Kasumi-1 (cell line): Measurements from ENCODE around the gene SIX3.
A peak's percentile ranks its signal among the peaks of the same experiment; 100 is the strongest.

ENCODE experiments used
- DNase-seq, 2 experiments: peaks; one replicate each; lab custom pipeline; 2025; lab: John Stamatoyannopoulos, UW

The SIX3 gene

GRCh38 chr2:44941551-44942234, at the start of gene SIX3:
Gene SIX3 (plus strand): TSS chr2:44941702. CDS start chr2:44942105, 403 bp downstream.
- no peak for DNase-seq

- DNase-seq, result no peak
These were observed 47.4 kb upstream of the SIX3 start for GRCh38 chr2:44894058-44894457.

- no peak for DNase-seq
These were observed 46.4 kb upstream of the SIX3 start for GRCh38 chr2:44895061-44895460.

GRCh38 chr2:44897406-44897805, 44.1 kb upstream of the SIX3 start:
- no peak for DNase-seq

- no peak for DNase-seq
These were observed 39.0 kb upstream of the SIX3 start for GRCh38 chr2:44902217-44903137.

- DNase-seq, result no peak
These were observed 36.9 kb upstream of the SIX3 start for GRCh38 chr2:44904578-44904977.

GRCh38 chr2:44906972-44907371, 34.5 kb upstream of the SIX3 start:
- no peak for DNase-seq

- DNase-seq, result no peak
These were observed 31.7 kb upstream of the SIX3 start for GRCh38 chr2:44909831-44910230.

- DNase-seq, result no peak
These were observed 28.8 kb upstream of the SIX3 start for GRCh38 chr2:44912660-44913059.

- DNase-seq, result no peak
These were observed 25.2 kb upstream of the SIX3 start for GRCh38 chr2:44916291-44916690.

- DNase-seq, result no peak
These were observed 23.3 kb upstream of the SIX3 start for GRCh38 chr2:44918095-44918775.

- no peak for DNase-seq
These were observed 20.8 kb upstream of the SIX3 start for GRCh38 chr2:44920751-44921150.

GRCh38 chr2:44922776-44923175, 18.7 kb upstream of the SIX3 start:
- DNase-seq, result no peak

GRCh38 chr2:44925561-44926136, 15.9 kb upstream of the SIX3 start:
- DNase-seq, result no peak

- no peak for DNase-seq
These were observed 14.5 kb upstream of the SIX3 start for GRCh38 chr2:44926957-44927356.

- DNase-seq, result no peak
These were observed 13.5 kb upstream of the SIX3 start for GRCh38 chr2:44927985-44928482.

- no peak for DNase-seq
These were observed 12.9 kb upstream of the SIX3 start for GRCh38 chr2:44928483-44929158.

- no peak for DNase-seq
These were observed 12.3 kb upstream of the SIX3 start for GRCh38 chr2:44929159-44929734.

- DNase-seq, result peak in 1 of 2 experiments; percentile 21
These were observed 11.7 kb upstream of the SIX3 start for GRCh38 chr2:44929735-44930273.

- peak; percentile 27 to 45 for DNase-seq
These were observed 11.0 kb upstream of the SIX3 start for GRCh38 chr2:44930274-44931197.
